Type B pancreatic cell (in vitro differentiated cells): Measurements from ENCODE around the gene GAREM1. TPM values are rescaled to one million over a fixed set of nuclear protein-coding genes. Genes with fewer than 3 reads are reported as not detected.

ENCODE experiments used
- DNase-seq: peaks from one replicate; pipeline ENCODE4 v3.0.0; 2021; ENCODE audit warnings: mixed read lengths; ENCODE audit not compliant: unreplicated experiment; ENCODE audit errors: extremely low spot score
- H3K27ac Mint-ChIP-seq: 2 replicates; pipeline ENCODE4 v1.8.0; 2021; ENCODE audit warnings: mild to moderate bottlenecking, mixed read lengths
- H3K27me3 Mint-ChIP-seq: 2 replicates; pipeline ENCODE4 v1.8.0; 2021; ENCODE audit warnings: mixed read lengths
- H3K36me3 Mint-ChIP-seq: 2 replicates; pipeline ENCODE4 v1.8.0; 2021; ENCODE audit warnings: mixed read lengths
- H3K4me1 Mint-ChIP-seq: one replicate; pipeline ENCODE4 v1.8.0; 2021; ENCODE audit warnings: mixed read lengths; ENCODE audit not compliant: unreplicated experiment
- H3K4me3 Mint-ChIP-seq: 2 replicates; pipeline ENCODE4 v1.8.0; 2021; ENCODE audit warnings: mild to moderate bottlenecking, mixed read lengths
- H3K9me3 Mint-ChIP-seq: 2 replicates; pipeline ENCODE4 v1.8.0; 2021; ENCODE audit warnings: mixed read lengths
- CTCF ChIP-seq: fragments of 200-600 bp; sonication (generic); conservative IDR thresholded peaks from 2 replicates; pipeline ENCODE4 v1.5.0; 2021; ENCODE audit warnings: antibody characterized with exemption, mild to moderate bottlenecking
- total RNA-seq: library from RNA; stranded (reverse); gene quantifications from 2 replicates; pipeline ENCODE4 v1.2.1, GENCODE V29; 2021; ENCODE audit warnings: low replicate concordance

Gene GAREM1
- total RNA-seq, 1 donor from 2014 or later, result 17.8 TPM

- H3K9me3 Mint-ChIP-seq, result no peaks in the 10 kb centered on the region
- no peaks in the 10 kb centered on the region for H3K36me3 Mint-ChIP-seq
- peaks cover 22% of the 10 kb centered on the region for H3K4me1 Mint-ChIP-seq
- no peak for DNase-seq
- H3K27ac Mint-ChIP-seq, result peak overlapping the region; percentile 41
- H3K4me3 Mint-ChIP-seq, result no peak overlapping the region
- no peak for TF ChIP-seq CTCF
- no peaks in the 10 kb centered on the region for H3K27me3 Mint-ChIP-seq
Observed at GRCh38 chr18:32383050-32383819, 87.4 kb downstream of the GAREM1 start.

DNA sequence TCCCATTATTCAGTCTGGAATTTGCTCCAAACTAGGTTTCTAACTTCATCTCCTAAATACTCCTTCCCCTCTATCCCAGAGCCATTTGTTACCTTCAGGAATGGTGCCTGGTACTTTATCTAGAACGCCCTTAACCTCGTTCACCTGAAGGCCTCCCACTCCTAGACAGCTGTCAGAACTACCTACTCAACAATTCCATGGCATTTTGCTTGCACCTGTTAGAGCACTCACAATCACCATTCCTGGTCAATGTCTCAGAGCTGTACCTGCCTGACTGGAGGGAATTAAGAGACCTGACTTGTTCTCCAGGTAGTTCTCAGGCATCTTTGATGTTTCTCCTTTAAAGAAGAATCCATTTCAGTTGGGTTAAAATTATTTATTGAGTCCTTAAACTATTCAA lies 88.9 kb downstream of the GAREM1 start:
- H3K4me3 Mint-ChIP-seq, result peak overlapping the region; percentile 29
- peaks cover 3% of the 10 kb centered on the region for H3K36me3 Mint-ChIP-seq
- H3K27me3 Mint-ChIP-seq, result no peaks in the 10 kb centered on the region
- no peak for DNase-seq
- H3K27ac Mint-ChIP-seq, result peak overlapping the region; percentile 41
- no peak for TF ChIP-seq CTCF
- H3K9me3 Mint-ChIP-seq, result no peaks in the 10 kb centered on the region
- peaks cover 22% of the 10 kb centered on the region for H3K4me1 Mint-ChIP-seq

GRCh38 chr18:32380559-32380958 lies 90.1 kb downstream of the GAREM1 start:
- Mint-ChIP-seq H3K36me3 (peaks cover 3% of the 10 kb centered on the region), H3K4me1 (peaks cover 14% of the 10 kb centered on the region), H3K4me3 (no peak overlapping the region), H3K9me3 (no peaks in the 10 kb centered on the region), H3K27me3 (no peaks in the 10 kb centered on the region), H3K27ac (no peak overlapping the region)
- DNase-seq, result no peak
- TF ChIP-seq CTCF, result no peak

GRCh38 chr18:32379891-32380290 lies 90.8 kb downstream of the GAREM1 start:
- H3K4me3 Mint-ChIP-seq, result no peak overlapping the region
- H3K36me3 Mint-ChIP-seq, result peaks cover 3% of the 10 kb centered on the region
- H3K27me3 Mint-ChIP-seq, result no peaks in the 10 kb centered on the region
- peaks cover 14% of the 10 kb centered on the region for H3K4me1 Mint-ChIP-seq
- no peak overlapping the region for H3K27ac Mint-ChIP-seq
- no peak for DNase-seq
- TF ChIP-seq CTCF, result no peak
- no peaks in the 10 kb centered on the region for H3K9me3 Mint-ChIP-seq

- H3K4me1 Mint-ChIP-seq, result peaks cover 22% of the 10 kb centered on the region
- H3K27ac Mint-ChIP-seq, result peak overlapping the region; percentile 71
- H3K4me3 Mint-ChIP-seq, result no peak overlapping the region
- no peaks in the 10 kb centered on the region for H3K27me3 Mint-ChIP-seq
- DNase-seq, result no peak
- peaks cover 3% of the 10 kb centered on the region for H3K36me3 Mint-ChIP-seq
- no peaks in the 10 kb centered on the region for H3K9me3 Mint-ChIP-seq
- TF ChIP-seq CTCF, result no peak
Observed at GRCh38 chr18:32378705-32379104, 92.0 kb downstream of the GAREM1 start.
